Measurements from ENCODE around the gene FRMD6.

FRMD6 gene

DNA sequence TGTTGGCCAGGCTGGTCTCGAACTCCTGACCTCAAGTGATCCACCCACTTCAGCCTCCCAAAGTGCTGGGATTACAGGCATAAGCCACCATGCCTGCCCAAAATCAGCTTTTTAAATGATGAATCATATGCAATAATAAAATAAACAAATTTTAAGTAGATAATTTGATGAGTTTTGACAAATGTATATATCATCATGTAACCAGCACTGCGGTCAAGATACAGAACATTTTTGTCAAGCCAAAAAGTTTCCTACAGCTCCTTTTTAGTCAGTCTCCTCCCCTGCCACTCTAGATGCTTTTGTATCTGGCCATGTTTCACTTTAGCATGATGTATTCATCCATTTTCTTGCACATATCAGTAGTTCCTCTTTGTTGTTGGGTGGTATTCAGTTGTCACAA lies 17.2 kb downstream of the FRMD6 start:
- DNase-seq = no peak

DNA sequence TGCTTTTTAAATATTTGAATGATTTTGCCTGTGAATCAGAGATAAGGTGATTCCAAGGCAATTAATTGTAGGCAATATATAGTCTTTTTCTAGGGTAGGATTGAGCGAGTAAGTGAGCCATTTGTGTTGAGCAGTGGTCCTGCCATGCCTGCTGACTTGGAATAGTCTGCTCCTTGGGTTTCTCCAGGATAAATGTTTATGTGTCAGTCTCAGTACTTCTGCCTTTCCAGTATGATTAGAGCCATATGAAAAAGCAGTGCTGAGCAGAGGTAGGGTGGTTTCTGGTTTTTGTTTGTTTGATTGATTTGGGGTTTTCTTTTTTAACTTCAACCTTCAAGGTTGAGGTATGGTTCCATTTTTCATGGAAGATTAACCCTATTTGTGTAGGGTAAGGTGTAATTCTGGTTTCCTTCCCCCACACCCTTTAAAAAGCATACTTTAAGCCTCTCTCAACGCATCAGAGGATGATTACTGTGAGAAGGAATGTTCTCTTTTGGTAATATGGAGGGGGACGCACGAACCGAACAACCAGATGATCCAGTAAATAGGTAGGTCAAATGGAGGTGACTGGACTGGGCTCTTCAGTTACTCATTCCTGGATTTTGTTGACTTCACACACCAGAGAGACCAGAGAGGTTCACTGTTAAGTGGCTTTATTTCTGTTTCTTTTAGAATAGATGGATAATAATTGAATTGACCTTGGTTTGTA lies 22.7 kb downstream of the FRMD6 start:
- peak; percentile 79 for DNase-seq

DNA sequence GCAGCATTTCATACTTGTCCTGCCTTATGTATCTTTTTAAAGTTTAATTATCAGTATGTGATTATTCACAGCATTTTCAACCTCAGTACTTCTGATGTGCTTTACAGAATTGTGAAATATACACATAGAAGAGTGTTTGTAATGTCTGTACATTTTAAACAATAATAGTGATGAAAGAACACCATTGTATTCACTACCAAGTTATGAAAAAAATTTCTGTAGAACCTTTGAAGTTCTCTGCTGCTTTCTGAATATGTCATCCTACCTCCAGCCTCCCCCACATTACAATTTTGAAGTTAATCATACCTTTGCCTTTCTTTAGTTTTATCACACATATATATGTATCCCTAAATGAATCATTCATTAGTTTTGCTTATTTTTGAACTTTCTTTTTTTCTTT lies 24.8 kb downstream of the FRMD6 start:
- DNase-seq = no peak

GRCh38 chr14:51677266-51677665 lies 25.6 kb downstream of the FRMD6 start:
- DNase-seq = peak; percentile 78

GRCh38 chr14:51677738-51678137 lies 26.0 kb downstream of the FRMD6 start:
- no peak for DNase-seq

DNA sequence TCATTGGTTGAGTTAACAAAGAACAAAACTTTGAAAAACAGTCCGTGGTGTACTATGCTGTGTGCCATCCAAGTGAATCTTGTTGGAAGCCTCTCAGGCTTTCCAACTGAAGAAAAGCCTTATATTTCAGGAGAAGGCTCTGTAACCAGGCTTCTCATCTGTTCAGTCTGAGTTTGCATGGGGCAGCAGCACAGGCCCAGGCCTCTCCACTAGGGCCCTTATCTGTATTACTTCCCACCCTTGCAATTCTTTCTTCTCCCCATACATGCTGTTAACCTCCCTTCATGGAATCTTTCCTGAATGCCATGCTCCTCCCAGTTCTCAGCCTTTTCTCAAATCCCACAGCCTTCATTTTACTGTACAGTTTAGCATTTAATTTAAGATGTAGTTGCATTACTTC lies 28.3 kb downstream of the FRMD6 start:
- DNase-seq = no peak

GRCh38 chr14:51681411-51681810 lies 29.7 kb downstream of the FRMD6 start:
- DNase-seq = no peak

GRCh38 chr14:51682411-51682810 lies 30.7 kb downstream of the FRMD6 start:
- DNase-seq = peak; percentile 60

DNA sequence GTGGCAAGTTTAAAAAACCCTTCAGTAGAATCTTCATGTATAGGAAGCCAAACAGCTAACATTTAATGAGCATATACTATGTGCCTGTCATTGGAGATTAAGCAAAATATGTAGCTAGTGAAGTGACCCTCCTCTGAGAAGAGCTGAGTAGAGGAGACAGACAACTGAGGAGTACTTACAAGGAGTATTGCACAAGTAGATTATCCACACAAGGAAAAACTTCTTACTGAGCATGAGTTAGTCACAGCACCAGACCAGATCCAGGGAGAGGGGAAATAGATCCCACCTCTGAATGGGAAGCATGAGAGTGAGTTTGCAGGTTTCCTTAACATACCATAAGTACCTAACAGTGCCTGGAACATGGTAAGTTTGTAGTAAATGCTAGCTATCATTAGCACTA lies 33.0 kb downstream of the FRMD6 start:
- DNase-seq = no peak

GRCh38 chr14:51691176-51691575 lies 39.5 kb downstream of the FRMD6 start:
- peak; percentile 38 for DNase-seq

DNA sequence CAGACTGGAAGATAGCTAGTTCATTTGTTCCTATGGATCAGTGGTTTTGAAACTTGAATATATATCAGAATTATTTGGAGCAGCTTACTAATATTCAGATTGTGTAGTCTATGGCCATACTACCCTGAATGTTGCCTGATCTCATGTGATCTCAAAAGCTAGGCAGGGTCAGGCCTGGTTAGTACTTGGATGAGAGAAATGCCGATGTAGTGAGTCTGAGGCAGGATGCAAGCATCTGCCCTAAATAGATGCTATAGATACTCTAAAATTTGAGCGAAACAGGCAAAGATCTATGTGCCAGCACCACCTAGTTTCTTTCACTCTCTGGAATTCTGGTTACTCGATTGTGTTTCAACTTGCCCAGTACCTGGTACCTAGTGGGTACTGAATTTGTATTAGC lies 40.9 kb downstream of the FRMD6 start:
- DNase-seq = no peak

- no peak for DNase-seq
Observed at GRCh38 chr14:51697848-51698247, 46.1 kb downstream of the FRMD6 start.

DNA sequence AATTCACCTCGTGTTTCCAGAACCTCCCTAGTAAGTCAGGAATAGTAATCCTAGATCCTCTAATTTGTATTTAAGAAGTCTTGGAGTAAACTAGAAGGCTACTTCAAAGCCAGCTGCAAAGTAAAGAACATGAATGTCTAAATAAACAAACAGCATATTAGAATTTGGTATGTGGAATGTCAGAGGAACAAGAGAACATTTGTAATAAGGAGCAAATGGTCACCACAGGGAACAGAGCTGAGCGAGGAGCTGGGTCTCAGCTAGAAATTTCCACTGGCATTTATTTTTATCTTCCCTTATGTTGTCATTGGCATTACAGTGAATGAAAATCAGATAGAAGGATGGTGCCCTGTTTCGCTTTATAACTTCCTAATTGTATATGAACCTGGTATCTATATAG lies 50.2 kb downstream of the FRMD6 start:
- DNase-seq = no peak

GRCh38 chr14:51703787-51704186 lies 52.1 kb downstream of the FRMD6 start:
- DNase-seq = no peak

- DNase-seq = no peak
Observed at GRCh38 chr14:51704545-51704944, 52.8 kb downstream of the FRMD6 start.

- DNase-seq = no peak
Observed at GRCh38 chr14:51707327-51707726, 55.6 kb downstream of the FRMD6 start.

- no peak for DNase-seq
Observed at GRCh38 chr14:51711505-51711904, 59.8 kb downstream of the FRMD6 start.

- no peak for DNase-seq
Observed at GRCh38 chr14:51715250-51715649, 63.5 kb downstream of the FRMD6 start.

GRCh38 chr14:51715742-51716141 lies 64.0 kb downstream of the FRMD6 start:
- no peak for DNase-seq

GRCh38 chr14:51716610-51717009 lies 64.9 kb downstream of the FRMD6 start:
- peak; percentile 33 for DNase-seq

DNA sequence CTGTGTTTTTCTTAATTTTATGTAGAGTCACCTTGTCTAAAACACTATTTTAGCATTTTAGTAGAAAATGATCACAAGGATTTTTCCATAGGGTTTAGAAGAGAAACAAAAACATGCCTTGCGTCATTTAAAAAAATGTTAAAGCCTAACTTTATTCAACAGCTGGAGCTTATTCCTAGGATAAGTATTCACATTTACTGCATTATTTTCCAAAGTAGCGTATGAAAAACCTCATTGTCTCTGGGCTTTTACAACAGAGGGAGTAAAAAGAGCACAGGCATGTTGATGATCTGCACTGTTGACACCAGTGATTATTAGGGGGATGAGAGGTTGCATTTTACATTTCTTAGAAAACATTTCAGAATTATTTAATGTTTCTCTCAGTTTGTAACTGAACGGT lies 66.1 kb downstream of the FRMD6 start:
- no peak for DNase-seq

DNA sequence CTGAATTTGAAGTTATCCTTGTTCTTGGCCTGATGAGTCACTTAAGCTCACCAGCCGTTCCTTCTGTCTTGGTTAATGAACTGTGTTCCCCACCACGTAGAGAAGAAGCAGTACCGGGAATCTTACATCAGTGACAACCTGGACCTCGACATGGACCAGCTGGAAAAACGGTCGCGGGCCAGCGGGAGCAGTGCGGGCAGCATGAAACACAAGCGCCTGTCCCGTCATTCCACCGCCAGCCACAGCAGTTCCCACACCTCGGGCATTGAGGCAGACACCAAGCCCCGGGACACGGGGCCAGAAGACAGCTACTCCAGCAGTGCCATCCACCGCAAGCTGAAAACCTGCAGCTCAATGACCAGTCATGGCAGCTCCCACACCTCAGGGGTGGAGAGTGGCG lies 68.2 kb downstream of the FRMD6 start:
- DNase-seq = no peak

DNA sequence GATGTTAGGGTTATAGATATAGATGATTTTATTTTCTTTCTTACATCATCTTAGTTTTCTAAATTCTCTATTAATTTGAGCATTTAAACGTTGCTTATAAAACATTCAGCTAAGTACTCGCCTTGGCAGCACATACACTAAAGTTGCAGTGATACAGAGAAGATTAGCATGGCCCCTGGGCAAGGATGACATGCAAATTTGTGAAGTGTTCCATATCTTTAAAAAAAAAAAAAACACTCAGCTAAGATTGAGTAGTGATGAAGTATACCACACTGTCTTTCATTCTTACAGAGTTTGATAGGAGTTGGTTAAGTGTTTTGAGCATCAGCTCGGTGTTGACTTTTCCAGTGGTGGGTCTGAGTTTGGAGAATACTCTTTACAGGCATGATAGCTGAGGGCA lies 72.3 kb downstream of the FRMD6 start:
- DNase-seq = no peak

DNA sequence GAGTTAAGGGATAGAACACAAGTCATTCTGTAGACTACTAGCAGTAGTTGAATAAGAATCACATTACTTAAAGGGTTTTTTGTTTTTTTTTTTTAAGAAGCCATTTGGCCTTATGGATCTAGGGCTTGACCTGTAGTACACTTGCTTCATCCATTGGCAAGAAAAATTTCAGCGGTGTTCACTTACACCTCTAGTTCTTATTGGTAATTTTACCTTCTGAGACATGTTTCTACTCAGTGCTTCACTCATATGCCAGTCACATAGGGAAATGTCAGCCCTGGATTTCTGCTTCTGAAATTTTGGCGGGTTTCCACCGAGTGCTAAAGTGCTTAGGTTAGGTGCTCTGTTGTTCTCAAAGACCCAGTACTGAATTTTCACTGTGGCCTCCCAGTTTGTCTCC lies 72.9 kb downstream of the FRMD6 start:
- no peak for DNase-seq

- DNase-seq = no peak
Observed at GRCh38 chr14:51725061-51725460, 73.4 kb downstream of the FRMD6 start.

Measured in fibroblast of skin of right quadriceps (primary cell).